Stimulated activated CD4-positive, alpha-beta T cell treated with anti-CD3 and anti-CD28 coated beads, Interleukin-1b, Interleukin-23, amount 100 ng/mL, for 24 hours (primary cell): ENCODE measurements around the gene PAPPA2.
"Not testable (repeated sequence)": the region's sequence is repeated elsewhere in the genome, so short reads cannot be mapped to it uniquely, and the experiment has no call there.

Experiments
- DNase-seq, 4 experiments: peaks; one replicate each; pipeline ENCODE4 v3.0.0-alpha.2; 2020; ENCODE audit warnings: low read depth in 4 of 4, low spot score in 1 of 4

Gene PAPPA2

GRCh38 chr1:176552217-176552991, 89.4 kb downstream of the PAPPA2 start:
- no peak for DNase-seq

- no peak for DNase-seq
These were observed 90.0 kb downstream of the PAPPA2 start for GRCh38 chr1:176552999-176553398.

GRCh38 chr1:176556288-176556687, 93.3 kb downstream of the PAPPA2 start:
- DNase-seq = no peak

GRCh38 chr1:176557543-176558258, 94.7 kb downstream of the PAPPA2 start:
- no peak for DNase-seq

GRCh38 chr1:176558561-176558960, 95.6 kb downstream of the PAPPA2 start:
- no peak for DNase-seq

GRCh38 chr1:176559474-176559873, 96.5 kb downstream of the PAPPA2 start:
- no peak for DNase-seq

- DNase-seq = no peak
These were observed 96.9 kb downstream of the PAPPA2 start for GRCh38 chr1:176559878-176560277.

- DNase-seq = no peak
These were observed 97.7 kb downstream of the PAPPA2 start for GRCh38 chr1:176560681-176561080.

- not testable (repeated sequence) for DNase-seq
These were observed 98.8 kb downstream of the PAPPA2 start for GRCh38 chr1:176561761-176562160.

- no peak for DNase-seq
These were observed 103.3 kb downstream of the PAPPA2 start for GRCh38 chr1:176566004-176566975.

GRCh38 chr1:176567190-176567794, 104.3 kb downstream of the PAPPA2 start:
- no peak for DNase-seq

GRCh38 chr1:176568185-176568584, 105.2 kb downstream of the PAPPA2 start:
- no peak for DNase-seq

GRCh38 chr1:176574756-176575155, 111.8 kb downstream of the PAPPA2 start:
- no peak for DNase-seq

GRCh38 chr1:176575991-176576390, 113.0 kb downstream of the PAPPA2 start:
- DNase-seq = no peak

GRCh38 chr1:176576670-176577069, 113.7 kb downstream of the PAPPA2 start:
- DNase-seq = no peak

GRCh38 chr1:176577646-176578197, 114.7 kb downstream of the PAPPA2 start:
- DNase-seq = no peak

- no peak for DNase-seq
These were observed 116.1 kb downstream of the PAPPA2 start for GRCh38 chr1:176579087-176579486.

GRCh38 chr1:176595217-176595616, 132.2 kb downstream of the PAPPA2 start:
- DNase-seq = no peak

- DNase-seq = no peak
These were observed 138.4 kb downstream of the PAPPA2 start for GRCh38 chr1:176601348-176601747.

GRCh38 chr1:176602388-176603004, 139.5 kb downstream of the PAPPA2 start:
- no peak for DNase-seq
